Raji (cell line): ENCODE data around the gene CYB5RL.
A peak's percentile ranks its signal among the peaks of the same experiment; 100 is the strongest.

Experiments
- POLR2A ChIP-seq: IDR thresholded peaks from 2 replicates; pipeline ENCODE4 v1.6.1; 2011; ENCODE audit warnings: low read depth, low read length, control low read depth; ENCODE audit not compliant: insufficient read depth

The CYB5RL gene

GRCh38 chr1:54199765-54200518, at the start of gene CYB5RL, which contains the start of gene MRPL37:
TSS of gene CYB5RL (minus strand) at chr1:54200030. CDS start at chr1:54195616, 4,414 bp downstream.
TSS of gene MRPL37 (plus strand) at chr1:54200167. CDS start at chr1:54200244, 77 bp downstream.
- TF ChIP-seq POLR2A: peak; percentile 91

GRCh38 chr1:54248966-54249365, 49.1 kb upstream of the CYB5RL start:
- no peak for TF ChIP-seq POLR2A

- no peak for TF ChIP-seq POLR2A
Measured at GRCh38 chr1:54247863-54248515, 48.2 kb upstream of the CYB5RL start.

GRCh38 chr1:54246116-54246721, 46.4 kb upstream of the CYB5RL start:
- TF ChIP-seq POLR2A: no peak

GRCh38 chr1:54245501-54245900, 45.7 kb upstream of the CYB5RL start:
- TF ChIP-seq POLR2A: no peak

GRCh38 chr1:54244655-54245054, 44.8 kb upstream of the CYB5RL start:
- no peak for TF ChIP-seq POLR2A

GRCh38 chr1:54243022-54243421, 43.2 kb upstream of the CYB5RL start:
- TF ChIP-seq POLR2A: no peak

GRCh38 chr1:54241364-54241763, 41.5 kb upstream of the CYB5RL start:
- no peak for TF ChIP-seq POLR2A

- TF ChIP-seq POLR2A: no peak
Measured at GRCh38 chr1:54240741-54241335, 41.0 kb upstream of the CYB5RL start.

- no peak for TF ChIP-seq POLR2A
Measured at GRCh38 chr1:54239631-54240031, 39.8 kb upstream of the CYB5RL start.

GRCh38 chr1:54239035-54239383, 39.2 kb upstream of the CYB5RL start:
- TF ChIP-seq POLR2A: no peak

GRCh38 chr1:54238353-54239034, 38.7 kb upstream of the CYB5RL start:
- TF ChIP-seq POLR2A: no peak

- TF ChIP-seq POLR2A: no peak
Measured at GRCh38 chr1:54237586-54237985, 37.8 kb upstream of the CYB5RL start.

- no peak for TF ChIP-seq POLR2A
Measured at GRCh38 chr1:54234284-54234683, 34.5 kb upstream of the CYB5RL start.
